Neuronal stem cell (in vitro differentiated cells): Measurements from ENCODE around the gene FTCD.

ENCODE experiments used
- DNase-seq: peaks from one replicate; pipeline ENCODE4 v3.0.0-alpha.2; 2013; ENCODE audit warnings: low spot score
- H2AFZ ChIP-seq: one replicate; pipeline ENCODE4 v1.6.1; 2013; ENCODE audit warnings: mild to moderate bottlenecking, low read length, inconsistent platforms
- H2AK5ac ChIP-seq: 2 replicates; pipeline ENCODE4 v1.6.1; 2013; ENCODE audit warnings: low read depth, mild to moderate bottlenecking, inconsistent platforms, low read length, moderate library complexity, mixed read lengths
- H2BK120ac ChIP-seq: 2 replicates; pipeline ENCODE4 v1.6.1; 2013; ENCODE audit warnings: low read depth, mild to moderate bottlenecking, inconsistent platforms, low read length, moderate library complexity, mixed read lengths
- H2BK12ac ChIP-seq: one replicate; pipeline ENCODE4 v1.6.1; 2013; ENCODE audit warnings: low read length, inconsistent platforms
- H2BK15ac ChIP-seq: 2 replicates; pipeline ENCODE4 v1.6.1; 2013; ENCODE audit warnings: mild to moderate bottlenecking, low read length, inconsistent platforms, mixed read lengths
- H2BK5ac ChIP-seq: one replicate; pipeline ENCODE4 v1.6.1; 2013; ENCODE audit warnings: inconsistent platforms, mild to moderate bottlenecking, low read length, moderate library complexity
- H3K14ac ChIP-seq: one replicate; pipeline ENCODE4 v1.6.1; 2013; ENCODE audit warnings: low read length, inconsistent platforms
- H3K18ac ChIP-seq: 2 replicates; pipeline ENCODE4 v1.6.1; 2013; ENCODE audit warnings: low read length, inconsistent platforms
- H3K23ac ChIP-seq: 2 replicates; pipeline ENCODE4 v1.6.1; 2013; ENCODE audit warnings: low read depth, mild to moderate bottlenecking, mixed read lengths, low read length, inconsistent platforms; ENCODE audit not compliant: poor library complexity
- H3K27ac ChIP-seq: replicated peaks from 3 replicates; pipeline ENCODE4 v1.5.1; 2013; ENCODE audit warnings: low read length, inconsistent platforms
- H3K27me3 ChIP-seq, 3 experiments: 2 replicates each; pipeline ENCODE4 v1.6.1; 2013; ENCODE audit warnings: low read length in 3 of 3, mild to moderate bottlenecking in 2 of 3, inconsistent platforms in 1 of 3, low read depth in 1 of 3, mixed read lengths in 1 of 3, moderate library complexity in 1 of 3; ENCODE audit not compliant: control insufficient read depth in 3 of 3, insufficient read depth in 3 of 3
- H3K36me3 ChIP-seq, 2 donors: replicated peaks in 1 of 2; 2 replicates each; pipeline ENCODE4 v1.6.1; 2013; ENCODE audit warnings: low read length in 2 of 2; ENCODE audit not compliant: control insufficient read depth in 2 of 2, insufficient read depth in 2 of 2
- H3K4ac ChIP-seq: 2 replicates; pipeline ENCODE4 v1.6.1; 2013; ENCODE audit warnings: inconsistent platforms, mild to moderate bottlenecking, low read length, moderate library complexity
- H3K4me1 ChIP-seq, 2 donors: 1 replicate in 1 of 2; 2 replicates in 1 of 2; pipeline ENCODE4 v1.6.1; 2013; ENCODE audit warnings: low read length in 2 of 2, low read depth in 1 of 2; ENCODE audit not compliant: control insufficient read depth in 2 of 2, insufficient read depth in 1 of 2
- H3K4me2 ChIP-seq: one replicate; pipeline ENCODE4 v1.6.1; 2013; ENCODE audit warnings: mild to moderate bottlenecking, low read length, inconsistent platforms; ENCODE audit not compliant: insufficient read depth, poor library complexity, severe bottlenecking
- H3K4me3 ChIP-seq, 2 donors: 2 replicates each; pipeline ENCODE4 v1.5.1; 2013; ENCODE audit warnings: low read length in 2 of 2, mild to moderate bottlenecking in 2 of 2, inconsistent platforms in 1 of 2, moderate library complexity in 1 of 2
- H3K79me1 ChIP-seq: one replicate; pipeline ENCODE4 v1.6.1; 2013; ENCODE audit warnings: low read depth, mild to moderate bottlenecking, inconsistent platforms, low read length, moderate library complexity
- H3K9ac ChIP-seq: one replicate; pipeline ENCODE4 v1.6.1; 2013; ENCODE audit warnings: mild to moderate bottlenecking, low read depth, low read length, inconsistent platforms; ENCODE audit not compliant: poor library complexity
- H3K9me3 ChIP-seq, 2 donors: replicated peaks in 1 of 2; 2 replicates each; pipeline versions ENCODE3 to v1.6.1; 2013; ENCODE audit warnings: low read length in 2 of 2, mild to moderate bottlenecking in 2 of 2, inconsistent platforms in 1 of 2, low read depth in 1 of 2, mixed read lengths in 1 of 2, moderate library complexity in 1 of 2; ENCODE audit not compliant: control insufficient read depth in 2 of 2, insufficient read depth in 1 of 2
- H4K8ac ChIP-seq: one replicate; pipeline ENCODE4 v1.6.1; 2013; ENCODE audit warnings: low read depth, mild to moderate bottlenecking, inconsistent platforms, low read length, moderate library complexity
- H4K91ac ChIP-seq: one replicate; pipeline ENCODE4 v1.6.1; 2013; ENCODE audit warnings: low read length, low read depth, mild to moderate bottlenecking, inconsistent platforms; ENCODE audit not compliant: poor library complexity
- WGBS, 2 donors: extraction: QIAGEN DNeasy Blood & Tissue Kit; methylation state at CpG; one replicate each; pipeline ENCODE4 v1.1.7; 2013; ENCODE audit warnings: missing lambda C conversion rate in 2 of 2, mixed read lengths in 1 of 2; ENCODE audit not compliant: insufficient read length in 2 of 2, insufficient replicate concordance in 1 of 2; ENCODE audit errors: extremely low coverage in 2 of 2; 5-methylcytosine and 5-hydroxymethylcytosine counted together

Gene FTCD

GRCh38 chr21:46144464-46145070, 10.8 kb downstream of the FTCD start:
- Histone ChIP-seq H2BK15ac (no peak overlapping the region), H3K4me3 (no peak overlapping the region), H3K79me1 (peaks cover 2% of the 10 kb centered on the region), H2AFZ (no peak overlapping the region), H3K4me2 (no peak overlapping the region), H3K4ac (no peak overlapping the region), H3K4me1 (peaks cover 2 to 4% of the 10 kb centered on the region in 2 donors), H2BK12ac (peak overlapping the region; percentile 75), H3K18ac (peak overlapping the region; percentile 81), H3K27me3 (peaks cover 0 to 16% (median 5%) of the 10 kb centered on the region in 3 experiments), H3K23ac (no peak overlapping the region), H4K91ac (no peak overlapping the region), H3K27ac (no peak overlapping the region), H3K9me3 (peaks cover 3 to 8% of the 10 kb centered on the region in 2 donors), H3K14ac (peak overlapping the region; percentile 95), H4K8ac (no peak overlapping the region), H2BK120ac (no peak overlapping the region), H3K9ac (no peak overlapping the region), H2BK5ac (no peak overlapping the region), H3K36me3 (no peaks in the 10 kb centered on the region), H2AK5ac (peak overlapping the region; percentile 76)
- WGBS, 2 donors, result no CpG with 5 or more reads among the region's 4 CpGs
- no peak for DNase-seq

- WGBS, 2 donors, result no CpG with 5 or more reads among the region's 21 CpGs
- Histone ChIP-seq H3K27me3 (peaks cover 0 to 16% (median 6%) of the 10 kb centered on the region in 3 experiments), H2BK5ac (peak overlapping the region; percentile 24), H2BK12ac (no peak overlapping the region), H4K8ac (no peak overlapping the region), H3K14ac (no peak overlapping the region), H3K4me3 (no peak overlapping the region), H3K18ac (peak overlapping the region; percentile 64), H3K27ac (no peak overlapping the region), H2AFZ (peak overlapping the region; percentile 69), H3K36me3 (no peaks in the 10 kb centered on the region), H2AK5ac (no peak overlapping the region), H3K4me1 (peaks cover 2 to 4% of the 10 kb centered on the region in 2 donors), H2BK15ac (no peak overlapping the region), H3K9me3 (peaks cover 3 to 8% of the 10 kb centered on the region in 2 donors), H3K4me2 (peak overlapping the region; percentile 22), H3K4ac (no peak overlapping the region), H4K91ac (no peak overlapping the region), H3K79me1 (peaks cover 2% of the 10 kb centered on the region), H2BK120ac (no peak overlapping the region), H3K9ac (no peak overlapping the region), H3K23ac (no peak overlapping the region)
- no peak for DNase-seq
Measured at GRCh38 chr21:46142582-46143473, 12.6 kb downstream of the FTCD start.

DNA sequence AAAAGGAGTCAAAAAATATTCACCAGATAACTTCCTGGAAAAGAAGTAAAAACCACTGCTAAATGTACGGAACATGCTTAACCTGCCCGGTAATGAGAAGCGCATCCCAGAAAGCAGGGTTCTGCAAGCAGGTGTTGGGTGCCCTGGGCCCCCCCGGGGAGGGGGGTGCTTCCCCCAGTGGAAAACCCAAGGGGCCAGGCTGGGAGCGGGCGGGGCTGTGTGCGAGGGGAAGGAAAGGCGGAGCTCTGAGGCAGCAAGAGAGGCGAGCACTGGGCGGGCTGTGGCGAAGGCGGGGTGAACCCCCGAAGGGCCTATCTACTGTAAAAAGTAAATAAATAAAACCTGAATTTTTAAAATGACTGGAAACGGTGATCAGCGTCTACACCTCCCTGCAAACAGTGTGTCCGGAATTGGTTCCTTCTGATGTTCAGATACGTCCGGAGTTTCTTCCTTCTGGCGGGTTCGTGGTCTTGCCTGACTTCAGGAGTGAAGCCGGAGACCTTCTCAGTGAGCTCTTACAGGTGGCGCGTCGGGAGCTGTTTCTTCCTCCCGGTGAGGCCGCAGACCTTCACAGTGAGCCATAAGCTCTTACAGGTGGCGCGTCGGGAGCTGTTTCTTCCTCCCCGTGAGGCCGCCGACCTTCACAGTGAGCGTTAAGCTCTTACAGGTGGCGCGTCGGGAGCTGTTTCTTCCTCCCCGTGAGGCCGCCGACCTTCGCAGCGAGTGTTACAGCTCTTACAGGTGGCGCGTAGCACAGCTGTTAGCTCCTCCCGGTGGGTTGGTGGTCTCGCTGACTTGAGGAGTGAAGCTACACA, 13.4 kb downstream of the FTCD start:
- H3K27ac ChIP-seq, result no peak overlapping the region
- peaks cover 2% of the 10 kb centered on the region for H3K79me1 ChIP-seq
- H3K36me3 ChIP-seq, result no peaks in the 10 kb centered on the region
- H3K4me1 ChIP-seq, result peaks cover 7% of the 10 kb centered on the region in 2 donors
- no peak overlapping the region for H2BK120ac ChIP-seq
- H2AK5ac ChIP-seq, result no peak overlapping the region
- H3K4ac ChIP-seq, result no peak overlapping the region
- H3K23ac ChIP-seq, result no peak overlapping the region
- H4K91ac ChIP-seq, result no peak overlapping the region
- H2BK15ac ChIP-seq, result no peak overlapping the region
- no peak overlapping the region for H3K4me3 ChIP-seq
- WGBS, 2 donors, result no CpG with 5 or more reads among the region's 45 CpGs
- peak overlapping the region; percentile 22 for H3K4me2 ChIP-seq
- H4K8ac ChIP-seq, result no peak overlapping the region
- DNase-seq, result no peak
- peaks cover 3 to 8% of the 10 kb centered on the region in 2 donors for H3K9me3 ChIP-seq
- peaks cover 0 to 16% (median 6%) of the 10 kb centered on the region in 3 experiments for H3K27me3 ChIP-seq
- peak overlapping the region; percentile 88 for H2BK12ac ChIP-seq
- H2BK5ac ChIP-seq, result no peak overlapping the region
- H3K18ac ChIP-seq, result peak overlapping the region; percentile 52
- no peak overlapping the region for H3K14ac ChIP-seq
- H3K9ac ChIP-seq, result peak overlapping the region; percentile 50
- H2AFZ ChIP-seq, result no peak overlapping the region
